Stimulated activated CD8-positive, alpha-beta memory T cell treated with anti-CD3 and anti-CD28 coated beads, Interleukin-15, amount 100 ng/mL, for 1 hour (primary cell): ENCODE measurements around the gene ABHD2.
"Not testable (repeated sequence)": the region's sequence is repeated elsewhere in the genome, so short reads cannot be mapped to it uniquely, and the experiment has no call there.

ENCODE experiments used
- DNase-seq: peaks from one replicate; pipeline ENCODE4 v3.0.0-alpha.2; 2020; ENCODE audit warnings: low read depth

ABHD2 gene

GRCh38 chr15:89139613-89140499 is 51.6 kb downstream of the ABHD2 start:
- no peak for DNase-seq

- DNase-seq, result no peak
These were observed 52.3 kb downstream of the ABHD2 start for GRCh38 chr15:89140595-89140994.

- DNase-seq, result not testable (repeated sequence)
These were observed 52.9 kb downstream of the ABHD2 start for GRCh38 chr15:89141159-89141558.

- no peak for DNase-seq
These were observed 53.6 kb downstream of the ABHD2 start for GRCh38 chr15:89141885-89142284.

- no peak for DNase-seq
These were observed 54.2 kb downstream of the ABHD2 start for GRCh38 chr15:89142423-89142822.

- DNase-seq, result no peak
These were observed 55.4 kb downstream of the ABHD2 start for GRCh38 chr15:89143503-89144162.

GRCh38 chr15:89144491-89144890 is 56.2 kb downstream of the ABHD2 start:
- no peak for DNase-seq

- DNase-seq, result no peak
These were observed 58.1 kb downstream of the ABHD2 start for GRCh38 chr15:89146366-89146765.

- no peak for DNase-seq
These were observed 59.9 kb downstream of the ABHD2 start for GRCh38 chr15:89148126-89148525.

GRCh38 chr15:89149501-89150101 is 61.3 kb downstream of the ABHD2 start:
- no peak for DNase-seq

- DNase-seq, result no peak
These were observed 62.0 kb downstream of the ABHD2 start for GRCh38 chr15:89150287-89150686.

- DNase-seq, result no peak
These were observed 62.8 kb downstream of the ABHD2 start for GRCh38 chr15:89150762-89151664.

GRCh38 chr15:89155122-89155521 is 66.9 kb downstream of the ABHD2 start:
- DNase-seq, result no peak

- DNase-seq, result no peak
These were observed 67.4 kb downstream of the ABHD2 start for GRCh38 chr15:89155656-89156055.

- no peak for DNase-seq
These were observed 68.8 kb downstream of the ABHD2 start for GRCh38 chr15:89157061-89157460.

- no peak for DNase-seq
These were observed 69.8 kb downstream of the ABHD2 start for GRCh38 chr15:89157918-89158564.

GRCh38 chr15:89161666-89162065 is 73.4 kb downstream of the ABHD2 start:
- DNase-seq, result no peak

GRCh38 chr15:89163271-89164055 is 75.2 kb downstream of the ABHD2 start:
- DNase-seq, result no peak

GRCh38 chr15:89164712-89165211 is 76.5 kb downstream of the ABHD2 start:
- no peak for DNase-seq

- no peak for DNase-seq
These were observed 77.4 kb downstream of the ABHD2 start for GRCh38 chr15:89165677-89166076.
